GM20000 (cell line): ENCODE data around the gene TUT4.

Experiments used
- DNase-seq: peaks from one replicate; pipeline ENCODE4 v3.0.0; 2012; ENCODE audit warnings: low spot score
- CTCF ChIP-seq: IDR thresholded peaks from 2 replicates; pipeline ENCODE4 v1.5.1; 2012; ENCODE audit warnings: mild to moderate bottlenecking, control low read depth; ENCODE audit errors: extremely low read depth, missing control alignments

The TUT4 gene

GRCh38 chr1:52532731-52533327 lies 20.1 kb downstream of the TUT4 start:
- peak; percentile 25 for DNase-seq
- no peak for TF ChIP-seq CTCF

GRCh38 chr1:52532247-52532646 lies 20.6 kb downstream of the TUT4 start:
- DNase-seq, result no peak
- no peak for TF ChIP-seq CTCF

GRCh38 chr1:52531249-52531872 lies 21.5 kb downstream of the TUT4 start:
- no peak for DNase-seq
- no peak for TF ChIP-seq CTCF

- no peak for TF ChIP-seq CTCF
- DNase-seq, result no peak
Observed at GRCh38 chr1:52530563-52531144, 22.2 kb downstream of the TUT4 start.

GRCh38 chr1:52523376-52523775 lies 29.5 kb downstream of the TUT4 start:
- no peak for DNase-seq
- no peak for TF ChIP-seq CTCF

- peak; percentile 28 for DNase-seq
- no peak for TF ChIP-seq CTCF
Observed at GRCh38 chr1:52520148-52520547, 32.7 kb downstream of the TUT4 start.

GRCh38 chr1:52518962-52519361 lies 33.9 kb downstream of the TUT4 start:
- no peak for DNase-seq
- TF ChIP-seq CTCF, result no peak
